ENCODE measurements around the gene DMD.

DNA sequence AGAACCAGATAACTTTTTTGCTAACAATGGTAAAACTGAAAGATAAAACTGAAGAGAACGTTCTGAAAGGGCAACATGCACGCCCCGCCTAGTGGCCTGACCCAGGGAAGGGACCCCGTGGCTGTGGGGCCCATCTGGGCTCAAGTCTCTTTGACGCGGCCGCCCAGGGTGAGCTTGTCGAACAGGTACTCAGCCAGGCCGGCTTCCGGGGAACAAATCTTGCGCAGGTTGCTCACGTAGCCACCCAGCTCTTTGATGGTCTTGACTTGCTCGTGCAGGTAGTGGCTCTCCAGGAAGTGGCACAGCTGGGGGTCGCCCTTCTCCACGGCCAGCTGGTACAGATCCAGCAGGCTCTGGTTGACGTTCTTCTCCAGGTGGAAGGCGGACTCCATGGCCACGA is 2140.1 kb downstream of the DMD start:
- TF ChIP-seq, protein P1, sequence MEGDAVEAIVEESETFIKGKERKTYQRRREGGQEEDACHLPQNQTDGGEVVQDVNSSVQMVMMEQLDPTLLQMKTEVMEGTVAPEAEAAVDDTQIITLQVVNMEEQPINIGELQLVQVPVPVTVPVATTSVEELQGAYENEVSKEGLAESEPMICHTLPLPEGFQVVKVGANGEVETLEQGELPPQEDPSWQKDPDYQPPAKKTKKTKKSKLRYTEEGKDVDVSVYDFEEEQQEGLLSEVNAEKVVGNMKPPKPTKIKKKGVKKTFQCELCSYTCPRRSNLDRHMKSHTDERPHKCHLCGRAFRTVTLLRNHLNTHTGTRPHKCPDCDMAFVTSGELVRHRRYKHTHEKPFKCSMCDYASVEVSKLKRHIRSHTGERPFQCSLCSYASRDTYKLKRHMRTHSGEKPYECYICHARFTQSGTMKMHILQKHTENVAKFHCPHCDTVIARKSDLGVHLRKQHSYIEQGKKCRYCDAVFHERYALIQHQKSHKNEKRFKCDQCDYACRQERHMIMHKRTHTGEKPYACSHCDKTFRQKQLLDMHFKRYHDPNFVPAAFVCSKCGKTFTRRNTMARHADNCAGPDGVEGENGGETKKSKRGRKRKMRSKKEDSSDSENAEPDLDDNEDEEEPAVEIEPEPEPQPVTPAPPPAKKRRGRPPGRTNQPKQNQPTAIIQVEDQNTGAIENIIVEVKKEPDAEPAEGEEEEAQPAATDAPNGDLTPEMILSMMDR (IDR thresholded peaks at IDR 0.05), result no peak
- TF ChIP-seq EP300 (IDR thresholded peaks at IDR 0.05) (no peak), POLR2A (IDR thresholded peaks at IDR 0.05) (no peak)
